SH-SY5Y (cell line): ENCODE results near the gene PKDREJ.

Source experiments
- GATA2 ChIP-seq: IDR thresholded peaks from 2 replicates; pipeline ENCODE4 v1.6.1; 2011; ENCODE audit warnings: mild to moderate bottlenecking, low read depth, low read length
- GATA3 ChIP-seq: IDR thresholded peaks from 2 replicates; pipeline ENCODE4 v1.6.1; 2011; ENCODE audit warnings: low read depth, mild to moderate bottlenecking, low read length, moderate library complexity

DNA sequence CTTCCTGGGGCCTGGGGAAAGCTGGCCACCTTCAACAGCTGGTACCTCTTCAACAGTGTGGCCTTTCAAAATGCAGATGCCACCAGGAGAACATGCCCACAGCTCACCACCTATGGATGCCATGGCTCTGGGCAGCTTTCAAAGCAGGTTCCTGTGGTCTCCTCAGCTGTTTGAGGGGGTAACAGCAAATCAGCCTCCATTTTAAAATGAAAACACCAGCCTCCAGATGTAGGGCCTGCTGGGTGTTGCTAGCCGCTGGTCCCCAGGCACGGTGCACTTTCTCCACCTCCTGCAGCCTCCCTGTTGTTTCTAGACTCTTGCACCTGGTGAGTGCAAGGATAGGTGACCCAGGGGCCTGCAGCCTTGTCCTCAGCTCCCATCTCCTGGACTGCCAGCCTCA is 23.1 kb downstream of the PKDREJ start:
- TF ChIP-seq GATA3 (no peak), GATA2 (no peak)
